Thyroid gland (tissue), 4 donors: ENCODE measurements around the gene UBP1. TPM values are rescaled to one million over a fixed set of nuclear protein-coding genes. Genes with fewer than 3 reads are reported as not detected.

Source experiments
- DNase-seq, 2 donors: peaks; one replicate each; pipeline ENCODE4 v3.0.0-alpha.2; 2019
- H3K27ac ChIP-seq, 3 donors: fragments of 200-600 bp; sonication (generic); 1 replicate in 2 of 3; 2 replicates in 1 of 3; pipeline ENCODE4 v1.5.1; 2016 to 2019; ENCODE audit warnings: mild to moderate bottlenecking in 1 of 3, moderate library complexity in 1 of 3
- H3K27me3 ChIP-seq: fragments of 200-600 bp; sonication (generic); one replicate; pipeline ENCODE4 v1.5.1; 2019
- H3K36me3 ChIP-seq, 2 donors: fragments of 200-600 bp; sonication (generic); one replicate each; pipeline ENCODE4 v1.5.1; 2016 to 2019
- H3K4me1 ChIP-seq, 2 donors: fragments of 200-600 bp; sonication (generic); one replicate each; pipeline ENCODE4 v1.5.1; 2017 to 2019
- H3K4me3 ChIP-seq, 3 donors: fragments of 200-600 bp; sonication (generic); replicated peaks in 1 of 3; 1 replicate in 2 of 3; 2 replicates in 1 of 3; pipeline ENCODE4 v1.5.1; 2016; ENCODE audit warnings: mild to moderate bottlenecking in 1 of 3
- H3K9me3 ChIP-seq: fragments of 200-600 bp; sonication (generic); one replicate; pipeline ENCODE4 v1.5.1; 2017
- POLR2A ChIP-seq, 2 donors: fragments of 450-650 bp; IDR thresholded peaks; one replicate each; pipeline ENCODE4 v1.6.1; 2017; ENCODE audit warnings: antibody characterized with exemption in 2 of 2, mild to moderate bottlenecking in 2 of 2, moderate library complexity in 1 of 2
- WGBS, 2 donors: methylation state at CpG; one replicate each; pipeline ENCODE4 v1.1.5; 2017; 5-methylcytosine and 5-hydroxymethylcytosine counted together
- intact Hi-C: fragments of 100-400 bp; cut with DNase I; formaldehyde crosslinking; loops from one replicate; pipeline ENCODE4 v1.15.1; 2023
- total RNA-seq, 4 donors: library from RNA; depleted of rRNA; stranded (reverse); fragments of >200 nt; gene quantifications; one replicate each; pipeline ENCODE4 v1.2.3, GENCODE V29; 2016
- TF ChIP-seq, protein P1 (sequence below), 6 experiments: fragments of 200-600 bp in 3 of 6; fragments of 450-650 bp in 3 of 6; sonication (generic) in 3 of 6; IDR thresholded peaks; one replicate each; pipeline ENCODE4 v1.5.1; 2016 to 2019; ENCODE audit warnings: antibody characterized with exemption in 6 of 6, mild to moderate bottlenecking in 2 of 6, inconsistent platforms in 1 of 6, moderate library complexity in 1 of 6

Gene UBP1
- total RNA-seq, 4 donors from 2014 or later, result 55.5 to 108 (median 65.6) TPM

DNA sequence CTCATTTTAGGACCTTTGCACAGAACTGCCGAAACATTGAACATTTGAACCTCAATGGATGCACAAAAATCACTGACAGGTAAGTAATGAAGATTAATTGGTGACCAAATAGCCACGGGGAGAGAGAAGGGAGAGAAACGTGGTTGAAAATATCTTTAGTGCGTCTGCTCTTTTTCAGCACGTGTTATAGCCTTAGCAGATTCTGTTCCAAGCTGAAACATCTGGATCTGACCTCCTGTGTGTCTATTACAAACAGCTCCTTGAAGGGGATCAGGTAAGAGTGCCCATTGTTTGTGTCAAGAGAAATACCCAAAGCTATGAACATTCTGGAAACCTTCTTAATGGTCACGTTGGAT lies 67.1 kb downstream of the UBP1 start:
- intact Hi-C loops, result loop anchor here (5.0 kb wide), 1 partner anchor 241 kb away; no protein-coding TSS in a partner anchor
- no peak for DNase-seq
- no peaks in the 10 kb centered on the region for H3K4me1 ChIP-seq
- H3K4me3 ChIP-seq, result no peak overlapping the region
- WGBS, 2 donors, result 48 to 53% methylated on average over 6 of the region's 6 CpGs
- H3K27ac ChIP-seq, result no peak overlapping the region
- no peaks in the 10 kb centered on the region for H3K9me3 ChIP-seq
- peaks cover 0 to 6% of the 10 kb centered on the region in 2 donors for H3K36me3 ChIP-seq
- no peaks in the 10 kb centered on the region for H3K27me3 ChIP-seq
- no peak for TF ChIP-seq POLR2A (IDR thresholded peaks at IDR 0.05)
- TF ChIP-seq, protein P1, sequence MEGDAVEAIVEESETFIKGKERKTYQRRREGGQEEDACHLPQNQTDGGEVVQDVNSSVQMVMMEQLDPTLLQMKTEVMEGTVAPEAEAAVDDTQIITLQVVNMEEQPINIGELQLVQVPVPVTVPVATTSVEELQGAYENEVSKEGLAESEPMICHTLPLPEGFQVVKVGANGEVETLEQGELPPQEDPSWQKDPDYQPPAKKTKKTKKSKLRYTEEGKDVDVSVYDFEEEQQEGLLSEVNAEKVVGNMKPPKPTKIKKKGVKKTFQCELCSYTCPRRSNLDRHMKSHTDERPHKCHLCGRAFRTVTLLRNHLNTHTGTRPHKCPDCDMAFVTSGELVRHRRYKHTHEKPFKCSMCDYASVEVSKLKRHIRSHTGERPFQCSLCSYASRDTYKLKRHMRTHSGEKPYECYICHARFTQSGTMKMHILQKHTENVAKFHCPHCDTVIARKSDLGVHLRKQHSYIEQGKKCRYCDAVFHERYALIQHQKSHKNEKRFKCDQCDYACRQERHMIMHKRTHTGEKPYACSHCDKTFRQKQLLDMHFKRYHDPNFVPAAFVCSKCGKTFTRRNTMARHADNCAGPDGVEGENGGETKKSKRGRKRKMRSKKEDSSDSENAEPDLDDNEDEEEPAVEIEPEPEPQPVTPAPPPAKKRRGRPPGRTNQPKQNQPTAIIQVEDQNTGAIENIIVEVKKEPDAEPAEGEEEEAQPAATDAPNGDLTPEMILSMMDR (IDR thresholded peaks at IDR 0.05), result no peak

DNA sequence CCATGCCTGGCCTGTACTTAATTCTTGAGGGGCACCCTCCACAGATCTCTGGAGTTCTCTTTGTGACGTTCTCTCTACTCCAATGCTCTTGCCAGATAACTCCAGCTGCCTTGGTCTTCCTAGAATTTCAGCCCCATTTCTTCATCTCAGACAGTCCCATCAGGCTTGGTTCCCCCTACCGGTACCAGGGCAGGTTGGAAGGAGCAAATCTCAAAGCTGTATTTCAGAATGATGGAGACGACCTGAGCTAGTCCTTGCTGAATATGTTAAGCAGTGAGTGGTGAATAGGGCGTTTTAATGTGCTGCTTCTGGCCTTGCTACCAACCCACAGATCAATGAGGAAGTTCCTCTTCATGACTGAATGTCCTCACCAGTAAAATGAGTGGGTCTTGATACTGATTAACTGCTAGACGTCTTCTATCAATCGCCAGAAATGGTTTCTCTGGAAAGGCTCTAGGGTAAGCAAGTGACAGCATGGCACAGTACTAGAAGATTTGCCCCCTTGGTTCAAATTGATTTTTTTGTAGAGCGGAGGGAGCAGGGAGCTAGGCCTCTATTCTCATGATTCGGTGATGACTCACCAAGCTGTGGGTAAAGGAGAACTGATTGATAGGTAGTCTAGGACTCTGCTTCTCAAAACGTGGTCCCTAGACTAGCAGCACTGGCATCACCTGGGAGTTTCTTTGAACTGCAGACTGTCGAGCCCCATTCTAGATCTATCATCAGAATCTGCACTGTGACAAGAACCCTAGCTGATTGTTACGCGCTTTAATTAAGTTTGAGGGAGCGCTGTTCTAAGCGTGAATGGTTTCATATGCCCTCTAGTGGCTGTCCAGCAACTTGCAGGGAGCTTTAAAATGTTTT lies 67.8 kb downstream of the UBP1 start:
- no peak overlapping the region for H3K27ac ChIP-seq
- H3K27me3 ChIP-seq, result no peaks in the 10 kb centered on the region
- H3K4me3 ChIP-seq, result no peak overlapping the region
- peak; percentile 22 to 37 for DNase-seq
- H3K4me1 ChIP-seq, result no peaks in the 10 kb centered on the region
- TF ChIP-seq, protein P1 (IDR thresholded peaks at IDR 0.05), result peak; percentile 54 to 92 (median 84)
- no peak for TF ChIP-seq POLR2A (IDR thresholded peaks at IDR 0.05)
- H3K36me3 ChIP-seq, result peaks cover 0 to 6% of the 10 kb centered on the region in 2 donors
- intact Hi-C loops, result loop anchor here (5.0 kb wide), 1 partner anchor 240 kb away; no protein-coding TSS in a partner anchor
- H3K9me3 ChIP-seq, result no peaks in the 10 kb centered on the region
- whole genome bisulfite sequencing, 2 donors, result 51 to 62% methylated on average over 14 of the region's 14 CpGs

DNA sequence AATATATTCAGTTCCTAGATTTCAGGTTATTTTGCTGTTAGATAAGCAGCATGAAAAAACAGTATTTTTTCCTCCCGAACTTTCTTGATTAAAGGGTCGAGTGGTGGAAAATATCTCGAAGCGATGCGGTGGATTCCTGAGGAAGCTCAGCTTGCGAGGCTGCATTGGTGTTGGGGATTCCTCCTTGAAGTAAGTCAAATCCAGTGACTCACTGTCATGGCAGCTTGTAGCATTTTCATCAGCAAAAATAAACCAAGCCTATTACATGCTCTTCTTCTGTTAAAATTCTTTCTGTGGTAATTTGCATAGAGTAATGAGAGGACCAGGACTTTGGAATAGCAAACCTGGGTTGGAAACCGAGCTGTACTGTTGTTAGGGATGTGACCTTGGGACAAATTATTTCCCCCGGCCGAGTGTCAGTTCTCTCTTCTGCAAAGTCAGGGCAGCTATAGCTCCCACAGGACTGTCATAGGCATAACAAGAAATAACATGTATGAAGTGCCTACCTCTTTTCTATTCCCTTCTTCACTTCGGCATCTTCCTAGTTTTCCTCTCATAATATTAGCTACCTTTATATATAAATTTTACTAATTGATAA lies 75.6 kb downstream of the UBP1 start:
- WGBS, 2 donors, result 89 to 95% methylated on average over 10 of the region's 10 CpGs
- Histone ChIP-seq H3K9me3 (no peaks in the 10 kb centered on the region), H3K4me1 (peaks cover 0 to 4% of the 10 kb centered on the region in 2 donors), H3K27ac (no peak overlapping the region), H3K27me3 (no peaks in the 10 kb centered on the region), H3K36me3 (no peaks in the 10 kb centered on the region), H3K4me3 (no peak overlapping the region)
- no peak for DNase-seq
- no peak for TF ChIP-seq POLR2A (IDR thresholded peaks at IDR 0.05)
- TF ChIP-seq, protein P1 (IDR thresholded peaks at IDR 0.05), result no peak
- intact Hi-C loops, result no loop called here

DNA sequence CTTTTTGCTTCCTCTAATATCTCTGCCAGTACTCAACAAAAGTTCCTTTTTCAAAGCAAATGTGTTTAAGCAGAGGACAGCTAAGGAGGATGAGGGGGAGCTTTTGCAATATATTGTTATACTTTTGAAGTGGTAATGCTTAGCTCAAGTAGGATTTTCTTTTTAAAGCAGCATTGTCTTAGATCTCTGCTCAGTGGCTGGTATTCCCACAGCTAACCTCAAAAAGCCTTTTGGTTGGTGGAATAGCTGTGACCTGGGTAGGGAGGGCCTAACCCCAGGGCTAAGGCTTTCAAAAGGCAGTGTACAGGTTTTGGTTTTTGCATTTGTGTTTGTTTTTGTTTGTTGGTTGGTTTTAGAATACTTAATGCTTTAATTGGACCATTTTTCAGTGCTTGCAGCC lies 76.1 kb downstream of the UBP1 start:
- Histone ChIP-seq H3K9me3 (no peaks in the 10 kb centered on the region), H3K36me3 (no peaks in the 10 kb centered on the region), H3K27ac (no peak overlapping the region), H3K4me1 (peaks cover 0 to 4% of the 10 kb centered on the region in 2 donors), H3K4me3 (no peak overlapping the region), H3K27me3 (no peaks in the 10 kb centered on the region)
- intact Hi-C loops, result no loop called here
- TF ChIP-seq, protein P1 (IDR thresholded peaks at IDR 0.05), result no peak
- TF ChIP-seq POLR2A (IDR thresholded peaks at IDR 0.05), result no peak
- DNase-seq, result no peak
